GM18868 (cell line): ENCODE results near the gene RNF182.
"Not testable (repeated sequence)": the region's sequence is repeated elsewhere in the genome, so short reads cannot be mapped to it uniquely, and the experiment has no call there.

Source experiments
- ATAC-seq: cut with Tn5 transposase; IDR thresholded peaks from one replicate; pipeline ENCODE4 v1.9.1; 2021; ENCODE audit warnings: mild to moderate bottlenecking, moderate library complexity; ENCODE audit not compliant: unreplicated experiment

The RNF182 gene

GRCh38 chr6:13924949-13925881 lies at the start of gene RNF182:
Gene RNF182, plus strand, starts transcription at chr6:13924952. Its CDS starts 52,168 bp downstream, at chr6:13977120.
- ATAC-seq: no peak

- no peak for ATAC-seq
These were observed 47.7 kb upstream of the RNF182 start for GRCh38 chr6:13877051-13877450.

- not testable (repeated sequence) for ATAC-seq
These were observed 44.6 kb upstream of the RNF182 start for GRCh38 chr6:13880061-13880663.

- ATAC-seq: no peak
These were observed 43.1 kb upstream of the RNF182 start for GRCh38 chr6:13881621-13882165.

- no peak for ATAC-seq
These were observed 40.8 kb upstream of the RNF182 start for GRCh38 chr6:13883966-13884365.

GRCh38 chr6:13884397-13884796 lies 40.4 kb upstream of the RNF182 start:
- no peak for ATAC-seq

- no peak for ATAC-seq
These were observed 39.2 kb upstream of the RNF182 start for GRCh38 chr6:13885601-13886000.

GRCh38 chr6:13886949-13887348 lies 37.8 kb upstream of the RNF182 start:
- ATAC-seq: no peak

- ATAC-seq: no peak
These were observed 32.6 kb upstream of the RNF182 start for GRCh38 chr6:13892017-13892645.

- ATAC-seq: no peak
These were observed 21.8 kb upstream of the RNF182 start for GRCh38 chr6:13902922-13903321.

GRCh38 chr6:13903364-13903763 lies 21.4 kb upstream of the RNF182 start:
- ATAC-seq: no peak

GRCh38 chr6:13907001-13907350 lies 17.8 kb upstream of the RNF182 start:
- ATAC-seq: no peak

- no peak for ATAC-seq
These were observed 17.0 kb upstream of the RNF182 start for GRCh38 chr6:13907614-13908215.

GRCh38 chr6:13908955-13909381 lies 15.8 kb upstream of the RNF182 start:
- ATAC-seq: peak; percentile 45

GRCh38 chr6:13910443-13910842 lies 14.3 kb upstream of the RNF182 start:
- no peak for ATAC-seq

- no peak for ATAC-seq
These were observed 13.4 kb upstream of the RNF182 start for GRCh38 chr6:13911337-13911736.

GRCh38 chr6:13913226-13914001 lies 11.3 kb upstream of the RNF182 start:
- ATAC-seq: no peak

- no peak for ATAC-seq
These were observed 10.4 kb upstream of the RNF182 start for GRCh38 chr6:13914351-13914750.

- ATAC-seq: no peak
These were observed 9.1 kb upstream of the RNF182 start for GRCh38 chr6:13915561-13916229.
